A673 (cell line): ENCODE data around the gene FRAT1. TPM values are rescaled to one million over a fixed set of nuclear protein-coding genes. Genes with fewer than 3 reads are reported as not detected.

Source experiments
- BruUV-seq: library from RNA; stranded (reverse); fragments of 400-500 nt; replicated peaks from 2 replicates; lab custom pipeline; 2021; lab: Mats Ljungman, UMichigan
- CTCF ChIA-PET: fragments of 300-600 bp; sonication (Branson Sonifier 250); formaldehyde crosslinking; loops from one replicate; lab custom pipeline; 2022; ENCODE audit warnings: antibody characterized with exemption; lab: Charles Lee
- POLR2A ChIA-PET: fragments of 300-600 bp; sonication (Branson Sonifier 250); formaldehyde crosslinking; loops from one replicate; lab custom pipeline; 2022; ENCODE audit warnings: antibody characterized with exemption; ENCODE audit not compliant: low non-redundant PET; lab: Charles Lee
- DNase-seq: peaks from one replicate; pipeline ENCODE4 v3.0.0-alpha.2; 2015; ENCODE audit warnings: low spot score
- H3K27ac ChIP-seq: fragments of 200-600 bp; sonication (generic); 2 replicates; pipeline ENCODE4 v1.5.1; 2016; ENCODE audit warnings: mixed run types, low read depth, mild to moderate bottlenecking, mixed read lengths, antibody characterized with exemption, low read length; ENCODE audit not compliant: poor library complexity, severe bottlenecking
- H3K27me3 ChIP-seq: fragments of 200-600 bp; sonication (generic); replicated peaks from 2 replicates; pipeline ENCODE4 v1.6.1; 2017; ENCODE audit warnings: mixed run types, low read depth, mild to moderate bottlenecking, mixed read lengths, antibody characterized with exemption, low read length; ENCODE audit not compliant: insufficient read depth, poor library complexity
- H3K36me3 ChIP-seq: fragments of 200-600 bp; sonication (generic); 2 replicates; pipeline ENCODE4 v1.6.1; 2016; ENCODE audit warnings: mixed run types, mild to moderate bottlenecking, mixed read lengths, antibody characterized with exemption, low read length; ENCODE audit not compliant: insufficient read depth, poor library complexity, severe bottlenecking
- H3K4me1 ChIP-seq: fragments of 200-600 bp; sonication (generic); 2 replicates; pipeline ENCODE4 v1.6.1; 2017; ENCODE audit warnings: mixed run types, mild to moderate bottlenecking, mixed read lengths, antibody characterized with exemption, low read length; ENCODE audit not compliant: insufficient read depth, poor library complexity, severe bottlenecking
- H3K4me3 ChIP-seq: fragments of 200-600 bp; sonication (generic); 2 replicates; pipeline ENCODE4 v1.5.1; 2016; ENCODE audit warnings: low read depth, mixed run types, mild to moderate bottlenecking, mixed read lengths, low read length; ENCODE audit not compliant: poor library complexity, severe bottlenecking
- H3K9me3 ChIP-seq: fragments of 200-600 bp; sonication (generic); 2 replicates; pipeline ENCODE4 v1.6.1; 2016; ENCODE audit warnings: mixed run types, low read depth, mild to moderate bottlenecking, mixed read lengths, antibody characterized with exemption, low read length; ENCODE audit not compliant: poor library complexity, severe bottlenecking
- EZH2 ChIP-seq: fragments of 200-600 bp; sonication (generic); IDR thresholded peaks from 2 replicates; pipeline ENCODE4 v1.6.1; 2017; ENCODE audit warnings: borderline replicate concordance, low read depth, mild to moderate bottlenecking, mixed read lengths, antibody characterized with exemption, low read length; ENCODE audit not compliant: poor library complexity, severe bottlenecking
- intact Hi-C: fragments of 100-400 bp; cut with micrococcal nuclease; formaldehyde crosslinking; loops from one replicate; pipeline ENCODE4 v1.10.0; 2022; ENCODE audit not compliant: unreplicated experiment
- total RNA-seq: library from RNA; stranded (reverse); gene quantifications from 2 replicates; pipeline ENCODE4 v1.2.3, GENCODE V29; 2021
- TF ChIP-seq, protein P1 (sequence below): fragments of 300-800, 200-600 bp; sonication (generic); conservative IDR thresholded peaks from 2 replicates; pipeline ENCODE4 v1.5.1; 2017; ENCODE audit warnings: low read depth, mild to moderate bottlenecking, antibody characterized with exemption, low read length, moderate library complexity, mixed read lengths

Gene FRAT1
- total RNA-seq, 1 experiment from 2014 or later, result 0.45 TPM

DNA sequence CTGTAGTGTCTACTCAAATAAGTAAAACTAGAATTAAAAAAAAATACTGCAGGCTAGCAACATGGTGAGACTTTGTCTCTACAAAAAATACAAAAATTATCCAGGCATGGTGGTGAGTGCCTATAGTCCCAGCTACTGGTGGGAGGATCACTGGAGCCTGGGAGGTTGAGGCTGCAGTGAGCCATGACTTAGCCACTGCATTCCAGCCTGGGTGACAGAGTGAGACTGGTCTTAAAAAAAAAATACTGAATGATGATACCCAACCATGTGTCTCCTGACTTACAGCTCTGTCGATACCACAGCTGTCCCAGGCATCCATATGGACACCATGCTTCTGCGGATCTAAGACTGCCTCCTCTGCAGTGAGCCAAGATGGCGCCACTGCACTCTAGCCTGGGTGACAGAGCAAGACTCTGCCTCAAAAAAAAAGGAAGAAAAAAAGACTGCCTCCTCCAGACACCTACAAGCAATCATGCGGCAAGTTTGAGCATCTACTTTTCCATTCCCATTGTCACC lies 7.9 kb upstream of the FRAT1 start:
- POLR2A ChIA-PET, result no interaction called here
- intact Hi-C loops, result no loop called here
- no peak for DNase-seq
- BruUV-seq, result no TSS peak
- CTCF ChIA-PET, result no interaction called here
- H3K4me1 ChIP-seq, result no peaks in the 10 kb centered on the region
- H3K4me3 ChIP-seq, result no peak overlapping the region
- no peak overlapping the region for H3K27ac ChIP-seq
- no peaks in the 10 kb centered on the region for H3K36me3 ChIP-seq
- no peak for TF ChIP-seq EZH2
- TF ChIP-seq, protein P1, sequence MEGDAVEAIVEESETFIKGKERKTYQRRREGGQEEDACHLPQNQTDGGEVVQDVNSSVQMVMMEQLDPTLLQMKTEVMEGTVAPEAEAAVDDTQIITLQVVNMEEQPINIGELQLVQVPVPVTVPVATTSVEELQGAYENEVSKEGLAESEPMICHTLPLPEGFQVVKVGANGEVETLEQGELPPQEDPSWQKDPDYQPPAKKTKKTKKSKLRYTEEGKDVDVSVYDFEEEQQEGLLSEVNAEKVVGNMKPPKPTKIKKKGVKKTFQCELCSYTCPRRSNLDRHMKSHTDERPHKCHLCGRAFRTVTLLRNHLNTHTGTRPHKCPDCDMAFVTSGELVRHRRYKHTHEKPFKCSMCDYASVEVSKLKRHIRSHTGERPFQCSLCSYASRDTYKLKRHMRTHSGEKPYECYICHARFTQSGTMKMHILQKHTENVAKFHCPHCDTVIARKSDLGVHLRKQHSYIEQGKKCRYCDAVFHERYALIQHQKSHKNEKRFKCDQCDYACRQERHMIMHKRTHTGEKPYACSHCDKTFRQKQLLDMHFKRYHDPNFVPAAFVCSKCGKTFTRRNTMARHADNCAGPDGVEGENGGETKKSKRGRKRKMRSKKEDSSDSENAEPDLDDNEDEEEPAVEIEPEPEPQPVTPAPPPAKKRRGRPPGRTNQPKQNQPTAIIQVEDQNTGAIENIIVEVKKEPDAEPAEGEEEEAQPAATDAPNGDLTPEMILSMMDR, result no peak
- H3K9me3 ChIP-seq, result no peaks in the 10 kb centered on the region
- no peaks in the 10 kb centered on the region for H3K27me3 ChIP-seq

DNA sequence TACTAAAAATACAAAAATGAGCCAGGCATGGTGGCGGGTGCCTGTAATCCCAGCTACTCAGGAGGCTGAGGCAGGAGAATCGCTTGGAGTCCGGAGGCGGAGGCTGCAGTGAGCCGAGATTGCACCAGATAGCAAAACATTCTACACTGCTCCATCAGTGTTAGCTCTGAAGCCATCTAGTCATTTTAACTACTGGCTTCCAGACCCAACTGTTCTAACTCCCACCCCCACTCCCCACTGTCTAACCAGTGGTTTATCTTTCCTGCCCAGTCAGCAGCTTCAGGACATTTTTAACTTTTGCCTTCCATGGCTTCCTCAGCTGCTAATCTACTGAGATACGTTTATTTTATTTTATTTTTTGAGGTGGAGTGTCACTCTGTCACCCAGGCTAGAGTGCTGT lies 6.2 kb upstream of the FRAT1 start:
- H3K36me3 ChIP-seq, result no peaks in the 10 kb centered on the region
- no peak overlapping the region for H3K27ac ChIP-seq
- no peaks in the 10 kb centered on the region for H3K4me1 ChIP-seq
- no peaks in the 10 kb centered on the region for H3K9me3 ChIP-seq
- H3K27me3 ChIP-seq, result no peaks in the 10 kb centered on the region
- ChIA-PET CTCF (no interaction called here), POLR2A (no interaction called here)
- no peak overlapping the region for H3K4me3 ChIP-seq
- DNase-seq, result no peak
- intact Hi-C loops, result no loop called here
- BruUV-seq, result no TSS peak
- TF ChIP-seq, protein P1, result no peak
- TF ChIP-seq EZH2, result no peak

DNA sequence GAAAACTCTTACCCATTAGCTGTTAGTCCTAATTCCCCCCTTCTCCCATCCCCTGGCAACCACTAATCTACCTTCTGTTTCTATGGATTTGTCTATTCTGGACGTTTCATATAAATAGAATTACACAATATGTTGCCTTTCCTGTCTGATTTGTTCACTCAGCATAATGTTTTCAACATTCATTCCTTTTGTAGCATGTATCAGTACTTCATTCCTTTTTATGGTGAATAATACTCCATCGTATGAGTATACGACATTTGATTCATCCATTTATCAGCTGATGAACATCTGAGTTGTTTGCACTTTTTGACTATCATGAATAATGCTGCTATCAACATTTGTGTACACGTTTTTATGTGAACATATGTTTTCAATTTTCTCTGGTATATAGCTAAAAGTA lies 4.4 kb upstream of the FRAT1 start:
- CTCF ChIA-PET, result no interaction called here
- intact Hi-C loops, result no loop called here
- Histone ChIP-seq H3K4me3 (no peak overlapping the region), H3K9me3 (no peaks in the 10 kb centered on the region), H3K4me1 (no peaks in the 10 kb centered on the region), H3K27ac (no peak overlapping the region), H3K36me3 (no peaks in the 10 kb centered on the region), H3K27me3 (no peaks in the 10 kb centered on the region)
- BruUV-seq, result no TSS peak
- no peak for DNase-seq
- POLR2A ChIA-PET, result no interaction called here
- TF ChIP-seq EZH2, result no peak
- TF ChIP-seq, protein P1, result no peak
